Endothelial cell of umbilical vein (primary cell): ENCODE measurements around the gene ITGB1. TPM values are rescaled to one million over a fixed set of nuclear protein-coding genes. Genes with fewer than 3 reads are reported as not detected.
"Not testable (repeated sequence)": the region's sequence is repeated elsewhere in the genome, so short reads cannot be mapped to it uniquely, and the experiment has no call there.

ENCODE experiments used
- BruUV-seq: library from RNA; stranded (reverse); fragments of 400-500 nt; replicated peaks from 2 replicates; lab custom pipeline; 2021; lab: Mats Ljungman, UMichigan
- CTCF ChIA-PET: fragments of 300-600, 350-600 bp; sonication (Branson Sonifier 250); formaldehyde crosslinking; loops from one replicate; lab custom pipeline; 2021; ENCODE audit warnings: antibody characterized with exemption, inconsistent platforms; lab: Charles Lee
- POLR2A ChIA-PET: fragments of 300-600, 350-600 bp; sonication (Branson Sonifier 250); formaldehyde crosslinking; loops from one replicate; lab custom pipeline; 2021; ENCODE audit warnings: antibody characterized with exemption, inconsistent platforms; lab: Charles Lee
- DNase-seq: peaks from one replicate; pipeline ENCODE4 v3.0.0-alpha.2; 2011; ENCODE audit warnings: low read depth, low spot score
- FAIRE-seq: peaks from 2 replicates; lab custom pipeline; 2011; peaks lifted over from hg19 to GRCh38; lab: Jason Lieb, UNC
- H2AFZ ChIP-seq: 2 replicates; pipeline ENCODE4 v1.6.0; 2012; ENCODE audit warnings: low read depth, low read length, control low read depth, inconsistent platforms
- H3K27ac ChIP-seq: 2 replicates; pipeline ENCODE4 v1.5.1; 2011; ENCODE audit warnings: low read depth, mild to moderate bottlenecking, control low read depth, low read length, moderate library complexity; ENCODE audit not compliant: insufficient read depth
- H3K27me3 ChIP-seq, 2 experiments: 2 replicates each; pipeline versions ENCODE4 v1.6.0 to v1.6.1; 2011; ENCODE audit warnings: low read length in 2 of 2, mixed read lengths in 1 of 2; ENCODE audit not compliant: control insufficient read depth in 2 of 2, insufficient read depth in 2 of 2
- H3K36me3 ChIP-seq, 2 experiments: 2 replicates in 1 of 2; 3 replicates in 1 of 2; pipeline ENCODE4 v1.5.1; 2011; ENCODE audit warnings: low read length in 2 of 2, mild to moderate bottlenecking in 1 of 2, moderate library complexity in 1 of 2; ENCODE audit not compliant: control insufficient read depth in 2 of 2, insufficient read depth in 2 of 2; ENCODE audit errors: extremely low read depth in 1 of 2
- H3K4me1 ChIP-seq: 3 replicates; pipeline ENCODE4 v1.5.1; 2011; ENCODE audit warnings: mild to moderate bottlenecking, low read length; ENCODE audit not compliant: control insufficient read depth, insufficient read depth; ENCODE audit errors: extremely low read depth
- H3K4me2 ChIP-seq: 2 replicates; pipeline ENCODE4 v1.6.1; 2011; ENCODE audit warnings: low read length, control low read depth, mixed read lengths; ENCODE audit not compliant: insufficient read depth
- H3K4me3 ChIP-seq, 3 experiments: fragments of 200-600 bp in 1 of 3; sonication (generic), shearing (Covaris generic) in 1 of 3; replicated peaks in 1 of 3; 2 replicates each; pipeline ENCODE4 v1.5.1; 2011 to 2016; ENCODE audit warnings: control low read depth in 3 of 3, low read length in 3 of 3, mild to moderate bottlenecking in 2 of 3, inconsistent platforms in 1 of 3, low read depth in 1 of 3, moderate library complexity in 1 of 3; ENCODE audit not compliant: insufficient read depth in 1 of 3
- H3K79me2 ChIP-seq: 2 replicates; pipeline ENCODE4 v1.6.0; 2012; ENCODE audit warnings: low read length, inconsistent platforms; ENCODE audit not compliant: control insufficient read depth, insufficient read depth
- H3K9ac ChIP-seq: replicated peaks from 2 replicates; pipeline ENCODE3; 2011; ENCODE audit warnings: low read length, control low read depth; ENCODE audit not compliant: insufficient read depth; ENCODE audit errors: extremely low read depth
- H3K9me1 ChIP-seq: replicated peaks from 3 replicates; pipeline ENCODE4 v1.6.0; 2011; ENCODE audit warnings: mild to moderate bottlenecking, low read length; ENCODE audit not compliant: control insufficient read depth, insufficient read depth; ENCODE audit errors: extremely low read depth
- H3K9me3 ChIP-seq: replicated peaks from 2 replicates; pipeline ENCODE4 v1.5.1; 2012; ENCODE audit warnings: low read length, inconsistent platforms; ENCODE audit not compliant: control insufficient read depth, insufficient read depth
- H4K20me1 ChIP-seq: replicated peaks from 2 replicates; pipeline ENCODE3; 2011; ENCODE audit warnings: mild to moderate bottlenecking, low read length; ENCODE audit not compliant: control insufficient read depth, insufficient read depth; ENCODE audit errors: extremely low read depth
- CTCF ChIP-seq, 2 donors: IDR thresholded peaks; 1 replicate in 1 of 2; 2 replicates in 1 of 2; pipeline ENCODE4 v1.5.1; 2011; ENCODE audit warnings: low read length in 2 of 2, mild to moderate bottlenecking in 2 of 2, moderate library complexity in 2 of 2, control low read depth in 1 of 2, inconsistent platforms in 1 of 2, low read depth in 1 of 2; ENCODE audit not compliant: insufficient read depth in 1 of 2; ENCODE audit errors: extremely low read depth in 1 of 2
- EZH2 ChIP-seq: IDR thresholded peaks from 2 replicates; pipeline ENCODE4 v1.6.1; 2012; ENCODE audit warnings: borderline replicate concordance, low read depth, mild to moderate bottlenecking, moderate library complexity, low read length, inconsistent platforms; ENCODE audit not compliant: severe bottlenecking
- FOS ChIP-seq: IDR thresholded peaks from 2 replicates; pipeline ENCODE4 v1.6.1; 2011; ENCODE audit warnings: mild to moderate bottlenecking, low read length, moderate library complexity, borderline replicate concordance; ENCODE audit not compliant: insufficient read depth
- GATA2 ChIP-seq: IDR thresholded peaks from 2 replicates; pipeline ENCODE4 v1.7.0; 2011; ENCODE audit warnings: low read depth, mild to moderate bottlenecking, moderate library complexity, mixed read lengths, low read length; ENCODE audit not compliant: insufficient read length, insufficient read depth
- JUN ChIP-seq: IDR thresholded peaks from 2 replicates; pipeline ENCODE4 v1.6.1; 2011; ENCODE audit warnings: borderline replicate concordance, low read depth; ENCODE audit not compliant: insufficient read length, insufficient read depth
- MYC ChIP-seq: IDR thresholded peaks from one replicate; pipeline ENCODE4 v1.6.1; 2011; ENCODE audit warnings: mild to moderate bottlenecking, low read depth, low read length
- POLR2A ChIP-seq: IDR thresholded peaks from 2 replicates; pipeline ENCODE4 v1.6.1; 2012; ENCODE audit warnings: low read depth, mild to moderate bottlenecking, control low read depth, low read length
- POLR2AphosphoS5 ChIP-seq: IDR thresholded peaks from 2 replicates; pipeline ENCODE4 v1.6.1; 2012; ENCODE audit warnings: low read depth, mild to moderate bottlenecking, control low read depth, low read length, moderate library complexity; ENCODE audit not compliant: insufficient read depth
- dilution Hi-C: fragments of 300-500 bp; cut with MboI; formaldehyde crosslinking; loops from one replicate; pipeline ENCODE4 v1.15.0; 2019; ENCODE audit warnings: low sequenced_read_pairs; ENCODE audit not compliant: extremely low pct_ligation_motif_present
- intact Hi-C: fragments of 100-400 bp; cut with micrococcal nuclease; formaldehyde crosslinking; loops from one replicate; pipeline ENCODE4 v1.10.0; 2022
- polyA plus RNA-seq, 4 experiments: library from polyadenylated mRNA; depleted of rRNA in 3 of 4; stranded (reverse) in 3 of 4; unstranded in 1 of 4; fragments of >200 nt; gene quantifications; 2 replicates each; pipeline versions ENCODE4 v1.2.1 to v1.2.3, GENCODE V29; 2011 to 2012; ENCODE audit warnings: missing spikeins in 1 of 4
- total RNA-seq: library from RNA; stranded (reverse); gene quantifications from 2 replicates; pipeline ENCODE4 v1.2.3, GENCODE V29; 2021
- TF ChIP-seq, protein P1 (sequence below): IDR thresholded peaks from 2 replicates; pipeline ENCODE4 v1.6.1; 2011; ENCODE audit not compliant: insufficient read depth, insufficient read length

Gene ITGB1
- total and polyA plus RNA-seq, 2 donors (not counting 3 experiments of a cell fraction or from before 2014, with no cell fraction given), result 424 to 1,147 TPM

DNA sequence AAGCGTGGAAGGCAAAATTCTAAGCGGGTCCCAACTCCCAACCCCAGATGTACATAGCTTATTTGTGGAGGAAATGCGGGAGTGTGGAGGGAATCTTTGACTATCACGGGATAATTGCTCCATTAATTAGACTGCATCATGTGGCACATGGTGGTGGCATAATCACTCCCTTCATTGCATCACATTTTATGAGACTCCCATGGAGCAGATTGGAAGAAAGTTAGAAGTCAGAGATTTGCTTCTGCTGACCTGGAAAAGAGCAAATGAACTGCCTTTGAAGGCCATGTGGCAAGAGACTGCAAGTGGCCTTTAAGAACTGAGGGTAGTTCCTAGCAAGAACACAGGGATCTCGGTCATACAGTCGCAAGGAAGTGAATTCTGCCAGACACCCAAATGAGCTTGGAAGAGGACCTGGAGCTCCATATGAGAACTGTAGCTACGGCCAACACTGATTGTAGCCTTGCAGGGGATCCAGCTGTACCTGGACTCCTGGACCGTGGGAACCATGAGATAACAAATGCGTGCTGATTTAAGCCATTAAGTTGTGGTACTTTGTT, 37.1 kb upstream of the ITGB1 start:
- H3K9me1 ChIP-seq, result no peaks in the 10 kb centered on the region
- no peaks in the 10 kb centered on the region for H3K36me3 ChIP-seq
- no peak overlapping the region for H3K4me3 ChIP-seq
- dilution Hi-C loops (no loop called here), intact Hi-C loops (no loop called here)
- peaks cover 6% of the 10 kb centered on the region for H3K4me1 ChIP-seq
- TF ChIP-seq EZH2 (no peak), POLR2A (no peak), JUN (no peak), FOS (no peak), GATA2 (no peak), POLR2AphosphoS5 (no peak), CTCF (IDR thresholded peaks at IDR 0.05; ENCODE audit: extremely low read depth in 1 of 2, insufficient read depth in 1 of 2, low read depth in 1 of 2, low read length in 2 of 2) (no peak), MYC (no peak)
- TF ChIP-seq, protein P1, sequence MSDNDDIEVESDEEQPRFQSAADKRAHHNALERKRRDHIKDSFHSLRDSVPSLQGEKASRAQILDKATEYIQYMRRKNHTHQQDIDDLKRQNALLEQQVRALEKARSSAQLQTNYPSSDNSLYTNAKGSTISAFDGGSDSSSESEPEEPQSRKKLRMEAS, result no peak
- CTCF ChIA-PET, result interaction anchor here (1.1 to 2.1 kb wide), 3 partner anchors 14 to 40 kb away, joined by 3 to 6 read pairs (median 3); no protein-coding TSS in a partner anchor
- H2AFZ ChIP-seq, result no peak overlapping the region
- no peak for DNase-seq
- H3K79me2 ChIP-seq, result no peaks in the 10 kb centered on the region
- no peaks in the 10 kb centered on the region for H3K27me3 ChIP-seq
- H3K9ac ChIP-seq, result no peak overlapping the region
- no peak for FAIRE-seq
- H3K4me2 ChIP-seq, result no peak overlapping the region
- no peak overlapping the region for H3K27ac ChIP-seq
- BruUV-seq, result no TSS peak
- POLR2A ChIA-PET, result no interaction called here
- H3K9me3 ChIP-seq, result no peaks in the 10 kb centered on the region
- no peaks in the 10 kb centered on the region for H4K20me1 ChIP-seq

GRCh38 chr10:32994632-32995031, 36.6 kb upstream of the ITGB1 start:
- H3K36me3 ChIP-seq, POLR2A ChIA-PET, H3K79me2 ChIP-seq, H3K4me3 ChIP-seq, H3K9ac ChIP-seq, DNase-seq, BruUV-seq, FAIRE-seq, H4K20me1 ChIP-seq, H2AFZ ChIP-seq, H3K4me2 ChIP-seq, CTCF ChIA-PET, H3K27me3 ChIP-seq, H3K4me1 ChIP-seq, H3K9me3 ChIP-seq, dilution Hi-C loops, H3K9me1 ChIP-seq, intact Hi-C loops, H3K27ac ChIP-seq: not testable (repeated sequence)
